K562 (cell line): ENCODE data around the gene FTO.

ENCODE experiments used
- SMARCA4 ChIP-seq: fragments of 450-650 bp; IDR thresholded peaks from 2 replicates; pipeline ENCODE4 v1.6.1; 2016
- TF ChIP-seq, protein P1 (sequence below), 2 experiments: fragments of 450-650 bp in 1 of 2; sonication (generic) in 1 of 2; formaldehyde crosslinking in 1 of 2; IDR thresholded peaks in 1 of 2; conservative IDR thresholded peaks in 1 of 2; 2 replicates each; pipeline versions ENCODE4 v1.6.1 to v1.8.1; 2016 to 2023; ENCODE audit warnings: mild to moderate bottlenecking in 2 of 2, moderate library complexity in 2 of 2, inconsistent platforms in 1 of 2, missing genetic modification reagents in 1 of 2
- TF ChIP-seq, protein P2 (sequence below), 2 experiments: fragments of 450-650 bp; formaldehyde crosslinking in 1 of 2; IDR thresholded peaks; 2 replicates each; pipeline versions ENCODE4 v1.4.0 to v1.6.1; 2014 to 2020; ENCODE audit warnings: mild to moderate bottlenecking in 2 of 2, borderline replicate concordance in 1 of 2, low read depth in 1 of 2
- TF ChIP-seq, protein P3 (sequence below): fragments of 150-350 bp; IDR thresholded peaks from 2 replicates; pipeline ENCODE4 v1.6.1; 2014; ENCODE audit warnings: low read depth, mild to moderate bottlenecking, low read length, borderline replicate concordance

DNA sequence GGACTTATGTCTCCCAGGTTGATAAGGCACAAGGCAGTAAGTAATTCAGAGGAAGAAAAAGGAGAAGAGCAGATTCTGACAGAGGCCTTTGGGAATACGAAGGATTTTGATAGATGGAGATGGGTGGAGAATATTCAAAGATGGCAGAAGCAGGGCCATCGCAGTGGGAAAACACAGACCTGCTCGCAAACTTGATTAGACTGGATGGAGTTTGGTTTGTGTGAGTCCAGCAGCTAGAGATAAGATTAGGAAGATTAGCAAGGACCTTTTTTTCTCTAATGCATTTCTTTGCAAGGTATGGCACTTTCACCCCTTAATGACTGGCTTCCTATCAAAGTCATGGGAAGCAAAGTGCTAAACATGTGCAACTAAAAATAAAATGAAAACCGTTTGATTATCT is 196.7 kb downstream of the FTO start:
- TF ChIP-seq, protein P1, sequence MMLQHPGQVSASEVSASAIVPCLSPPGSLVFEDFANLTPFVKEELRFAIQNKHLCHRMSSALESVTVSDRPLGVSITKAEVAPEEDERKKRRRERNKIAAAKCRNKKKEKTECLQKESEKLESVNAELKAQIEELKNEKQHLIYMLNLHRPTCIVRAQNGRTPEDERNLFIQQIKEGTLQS (IDR thresholded peaks at IDR 0.05): no peak
- TF ChIP-seq, protein P1 (CRISPR knock-in tag; conservative IDR thresholded peaks at IDR 0.05): no peak
- no peak for TF ChIP-seq SMARCA4
- TF ChIP-seq, protein P2, sequence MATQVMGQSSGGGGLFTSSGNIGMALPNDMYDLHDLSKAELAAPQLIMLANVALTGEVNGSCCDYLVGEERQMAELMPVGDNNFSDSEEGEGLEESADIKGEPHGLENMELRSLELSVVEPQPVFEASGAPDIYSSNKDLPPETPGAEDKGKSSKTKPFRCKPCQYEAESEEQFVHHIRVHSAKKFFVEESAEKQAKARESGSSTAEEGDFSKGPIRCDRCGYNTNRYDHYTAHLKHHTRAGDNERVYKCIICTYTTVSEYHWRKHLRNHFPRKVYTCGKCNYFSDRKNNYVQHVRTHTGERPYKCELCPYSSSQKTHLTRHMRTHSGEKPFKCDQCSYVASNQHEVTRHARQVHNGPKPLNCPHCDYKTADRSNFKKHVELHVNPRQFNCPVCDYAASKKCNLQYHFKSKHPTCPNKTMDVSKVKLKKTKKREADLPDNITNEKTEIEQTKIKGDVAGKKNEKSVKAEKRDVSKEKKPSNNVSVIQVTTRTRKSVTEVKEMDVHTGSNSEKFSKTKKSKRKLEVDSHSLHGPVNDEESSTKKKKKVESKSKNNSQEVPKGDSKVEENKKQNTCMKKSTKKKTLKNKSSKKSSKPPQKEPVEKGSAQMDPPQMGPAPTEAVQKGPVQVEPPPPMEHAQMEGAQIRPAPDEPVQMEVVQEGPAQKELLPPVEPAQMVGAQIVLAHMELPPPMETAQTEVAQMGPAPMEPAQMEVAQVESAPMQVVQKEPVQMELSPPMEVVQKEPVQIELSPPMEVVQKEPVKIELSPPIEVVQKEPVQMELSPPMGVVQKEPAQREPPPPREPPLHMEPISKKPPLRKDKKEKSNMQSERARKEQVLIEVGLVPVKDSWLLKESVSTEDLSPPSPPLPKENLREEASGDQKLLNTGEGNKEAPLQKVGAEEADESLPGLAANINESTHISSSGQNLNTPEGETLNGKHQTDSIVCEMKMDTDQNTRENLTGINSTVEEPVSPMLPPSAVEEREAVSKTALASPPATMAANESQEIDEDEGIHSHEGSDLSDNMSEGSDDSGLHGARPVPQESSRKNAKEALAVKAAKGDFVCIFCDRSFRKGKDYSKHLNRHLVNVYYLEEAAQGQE (IDR thresholded peaks at IDR 0.05; ENCODE audit: borderline replicate concordance): no peak
- TF ChIP-seq, protein P2 (CRISPR knock-in tag; IDR thresholded peaks at IDR 0.05; ENCODE audit: low read depth): no peak
- TF ChIP-seq, protein P3, sequence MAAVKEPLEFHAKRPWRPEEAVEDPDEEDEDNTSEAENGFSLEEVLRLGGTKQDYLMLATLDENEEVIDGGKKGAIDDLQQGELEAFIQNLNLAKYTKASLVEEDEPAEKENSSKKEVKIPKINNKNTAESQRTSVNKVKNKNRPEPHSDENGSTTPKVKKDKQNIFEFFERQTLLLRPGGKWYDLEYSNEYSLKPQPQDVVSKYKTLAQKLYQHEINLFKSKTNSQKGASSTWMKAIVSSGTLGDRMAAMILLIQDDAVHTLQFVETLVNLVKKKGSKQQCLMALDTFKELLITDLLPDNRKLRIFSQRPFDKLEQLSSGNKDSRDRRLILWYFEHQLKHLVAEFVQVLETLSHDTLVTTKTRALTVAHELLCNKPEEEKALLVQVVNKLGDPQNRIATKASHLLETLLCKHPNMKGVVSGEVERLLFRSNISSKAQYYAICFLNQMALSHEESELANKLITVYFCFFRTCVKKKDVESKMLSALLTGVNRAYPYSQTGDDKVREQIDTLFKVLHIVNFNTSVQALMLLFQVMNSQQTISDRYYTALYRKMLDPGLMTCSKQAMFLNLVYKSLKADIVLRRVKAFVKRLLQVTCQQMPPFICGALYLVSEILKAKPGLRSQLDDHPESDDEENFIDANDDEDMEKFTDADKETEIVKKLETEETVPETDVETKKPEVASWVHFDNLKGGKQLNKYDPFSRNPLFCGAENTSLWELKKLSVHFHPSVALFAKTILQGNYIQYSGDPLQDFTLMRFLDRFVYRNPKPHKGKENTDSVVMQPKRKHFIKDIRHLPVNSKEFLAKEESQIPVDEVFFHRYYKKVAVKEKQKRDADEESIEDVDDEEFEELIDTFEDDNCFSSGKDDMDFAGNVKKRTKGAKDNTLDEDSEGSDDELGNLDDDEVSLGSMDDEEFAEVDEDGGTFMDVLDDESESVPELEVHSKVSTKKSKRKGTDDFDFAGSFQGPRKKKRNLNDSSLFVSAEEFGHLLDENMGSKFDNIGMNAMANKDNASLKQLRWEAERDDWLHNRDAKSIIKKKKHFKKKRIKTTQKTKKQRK: no peak
